IMR-90 (cell line): ENCODE results near the gene SLC3A2.

Source experiments
- CTCF ChIP-seq: conservative IDR thresholded peaks from 2 replicates; pipeline ENCODE4 v1.5.1; 2012; ENCODE audit warnings: mild to moderate bottlenecking, low read depth, low read length, improper control_type of control experiment
- FOS ChIP-seq: fragments of 150-350 bp; IDR thresholded peaks from 2 replicates; pipeline ENCODE4 v1.6.1; 2016; ENCODE audit warnings: low read depth, low read length
- POLR2A ChIP-seq: IDR thresholded peaks from 2 replicates; pipeline ENCODE4 v1.6.1; 2012; ENCODE audit warnings: mild to moderate bottlenecking, low read depth, low read length
- RAD21 ChIP-seq: IDR thresholded peaks from 2 replicates; pipeline ENCODE4 v1.6.1; 2012; ENCODE audit warnings: low read length, improper control_type of control experiment
- RFX5 ChIP-seq: IDR thresholded peaks from 2 replicates; pipeline ENCODE4 v1.8.0; 2012; ENCODE audit warnings: low read depth, mild to moderate bottlenecking, low read length, moderate library complexity
- SMC3 ChIP-seq: fragments of 150-350 bp; IDR thresholded peaks from 2 replicates; pipeline ENCODE4 v1.6.1; 2016; ENCODE audit warnings: low read depth, mild to moderate bottlenecking, antibody characterized with exemption, low read length, moderate library complexity
- USF2 ChIP-seq: fragments of 150-350 bp; IDR thresholded peaks from 2 replicates; pipeline ENCODE4 v1.6.1; 2017; ENCODE audit warnings: mild to moderate bottlenecking, antibody characterized with exemption, low read length, low read depth

GRCh38 chr11:62905927-62906531, 25.3 kb downstream of the SLC3A2 start:
- TF ChIP-seq POLR2A (no peak; the same call in 1 of the 2 replicates), CTCF (peak; percentile 99), USF2 (no peak), RFX5 (no peak), SMC3 (peak; percentile 88), RAD21 (peak; percentile 98), FOS (no peak)
